Neural cell (in vitro differentiated cells): Measurements from ENCODE around the gene PRKCE. TPM values are rescaled to one million over a fixed set of nuclear protein-coding genes. Genes with fewer than 3 reads are reported as not detected.

Experiments
- H2AFZ ChIP-seq: fragments of 200-600, 300-800 bp; sonication (generic), shearing (Covaris generic); 2 replicates; pipeline ENCODE4 v1.6.0; 2014; ENCODE audit warnings: low read depth, mild to moderate bottlenecking, antibody characterized with exemption, low read length, moderate library complexity
- H3F3A ChIP-seq: fragments of 200-600 bp; shearing (Covaris generic); 2 replicates; pipeline ENCODE4 v1.6.1; 2016; ENCODE audit warnings: mild to moderate bottlenecking, moderate library complexity, mixed read lengths, antibody characterized with exemption, low read length; ENCODE audit not compliant: insufficient read depth, poor library complexity, severe bottlenecking
- H3K27ac ChIP-seq: fragments of 200-600, 300-800 bp; sonication (generic), shearing (Covaris generic); 2 replicates; pipeline ENCODE4 v1.5.1; 2014; ENCODE audit warnings: mild to moderate bottlenecking, low read length, moderate library complexity
- H3K27me3 ChIP-seq: fragments of 300-800, 200-600 bp; sonication (generic), shearing (Covaris generic); 2 replicates; pipeline ENCODE4 v1.6.0; 2014; ENCODE audit warnings: mild to moderate bottlenecking, low read depth, low read length, moderate library complexity; ENCODE audit not compliant: insufficient read depth
- H3K36me3 ChIP-seq: fragments of 300-800, 200-600 bp; sonication (generic), shearing (Covaris generic); 2 replicates; pipeline ENCODE4 v1.5.1; 2014; ENCODE audit warnings: mild to moderate bottlenecking, antibody characterized with exemption, low read length, moderate library complexity; ENCODE audit not compliant: insufficient read depth
- H3K4me2 ChIP-seq: fragments of 300-800, 200-600 bp; sonication (generic), shearing (Covaris generic); 2 replicates; pipeline ENCODE4 v1.6.0; 2014; ENCODE audit warnings: mild to moderate bottlenecking, low read length
- H3K4me3 ChIP-seq: fragments of 300-800, 200-600 bp; sonication (generic), shearing (Covaris generic); 2 replicates; pipeline ENCODE4 v1.5.1; 2014; ENCODE audit warnings: mild to moderate bottlenecking, low read length, moderate library complexity
- H3K79me2 ChIP-seq: fragments of 200-600 bp; shearing (Covaris generic); replicated peaks from 2 replicates; pipeline ENCODE4 v1.6.0; 2014; ENCODE audit warnings: mild to moderate bottlenecking, low read length, moderate library complexity; ENCODE audit not compliant: insufficient read depth
- H3K9ac ChIP-seq: fragments of 300-800, 200-600 bp; sonication (generic), shearing (Covaris generic); 2 replicates; pipeline ENCODE4 v1.6.1; 2016; ENCODE audit warnings: mild to moderate bottlenecking, low read length, mixed read lengths
- H3K9me2 ChIP-seq: fragments of 200-600 bp; shearing (Covaris generic); 2 replicates; pipeline ENCODE4 v1.6.1; 2016; ENCODE audit warnings: mild to moderate bottlenecking, low read length, mixed read lengths; ENCODE audit not compliant: insufficient read depth
- H3K9me3 ChIP-seq: fragments of 200-600, 300-800 bp; sonication (generic), shearing (Covaris generic); 2 replicates; pipeline ENCODE4 v1.6.1; 2016; ENCODE audit warnings: mild to moderate bottlenecking, mixed run types, low read length, moderate library complexity, mixed read lengths
- H4K20me1 ChIP-seq: fragments of 200-600 bp; shearing (Covaris generic); 2 replicates; pipeline ENCODE4 v1.6.1; 2016; ENCODE audit warnings: mild to moderate bottlenecking, mixed run types; ENCODE audit not compliant: insufficient read depth
- CTCF ChIP-seq: fragments of 450-650 bp; IDR thresholded peaks from 2 replicates; pipeline ENCODE4 v1.5.1; 2014; ENCODE audit warnings: antibody characterized with exemption, mild to moderate bottlenecking, moderate library complexity; ENCODE audit not compliant: poor library complexity, severe bottlenecking
- EP300 ChIP-seq: fragments of 450-650 bp; conservative IDR thresholded peaks from 2 replicates; pipeline ENCODE4 v1.6.1; 2014; ENCODE audit warnings: antibody characterized with exemption, mild to moderate bottlenecking, moderate library complexity; ENCODE audit not compliant: poor library complexity, severe bottlenecking
- EZH2 ChIP-seq: fragments of 200-600, 300-800 bp; shearing (Covaris generic), sonication (generic); IDR thresholded peaks from 2 replicates; pipeline ENCODE4 v1.6.1; 2014; ENCODE audit warnings: antibody characterized with exemption, low read length, borderline replicate concordance, mild to moderate bottlenecking; ENCODE audit not compliant: insufficient read depth, poor library complexity, severe bottlenecking
- MXI1 ChIP-seq: fragments of 450-650 bp; conservative IDR thresholded peaks from 2 replicates; pipeline ENCODE4 v1.6.1; 2014; ENCODE audit warnings: antibody characterized with exemption, mild to moderate bottlenecking; ENCODE audit not compliant: poor library complexity, severe bottlenecking
- POLR2AphosphoS5 ChIP-seq: IDR thresholded peaks from 2 replicates; pipeline ENCODE4 v1.6.1; 2012
- RAD21 ChIP-seq: fragments of 450-650 bp; conservative IDR thresholded peaks from 2 replicates; pipeline ENCODE4 v1.6.1; 2014; ENCODE audit warnings: antibody characterized with exemption, mild to moderate bottlenecking, moderate library complexity
- REST ChIP-seq: IDR thresholded peaks from 2 replicates; pipeline ENCODE4 v1.6.1; 2012; ENCODE audit warnings: borderline replicate concordance
- SMC3 ChIP-seq: fragments of 450-650 bp; conservative IDR thresholded peaks from 2 replicates; pipeline ENCODE4 v1.6.1; 2014; ENCODE audit warnings: antibody characterized with exemption, mild to moderate bottlenecking, moderate library complexity; ENCODE audit not compliant: poor library complexity
- TAF1 ChIP-seq: IDR thresholded peaks from 2 replicates; pipeline ENCODE4 v1.6.1; 2012; ENCODE audit warnings: low read depth
- polyA plus RNA-seq: library from polyadenylated mRNA; depleted of rRNA; stranded (reverse); fragments of >200 nt; gene quantifications from 2 replicates; pipeline ENCODE4 v1.2.3, GENCODE V29; 2014

Gene PRKCE
- polyA plus RNA-seq, 1 donor from 2014 or later = 5.4 TPM

- Histone ChIP-seq H3K4me3 (no peak overlapping the region), H4K20me1 (no peaks in the 10 kb centered on the region), H3F3A (no peaks in the 10 kb centered on the region), H3K9ac (no peak overlapping the region), H3K27ac (no peak overlapping the region), H3K27me3 (no peaks in the 10 kb centered on the region), H3K36me3 (no peaks in the 10 kb centered on the region), H3K9me3 (no peaks in the 10 kb centered on the region), H3K9me2 (no peaks in the 10 kb centered on the region), H2AFZ (peak overlapping the region; percentile 13), H3K4me2 (no peak overlapping the region), H3K79me2 (no peaks in the 10 kb centered on the region)
- TF ChIP-seq EZH2 (no peak), MXI1 (no peak), RAD21 (peak; percentile 23)
These were observed 119.8 kb downstream of the PRKCE start for GRCh38 chr2:45771261-45771660.

- no peak overlapping the region for H3K27ac ChIP-seq
- no peak overlapping the region for H3K4me2 ChIP-seq
- H3K36me3 ChIP-seq = no peaks in the 10 kb centered on the region
- no peaks in the 10 kb centered on the region for H3K27me3 ChIP-seq
- H2AFZ ChIP-seq = no peak overlapping the region
- no peaks in the 10 kb centered on the region for H3K79me2 ChIP-seq
- no peak overlapping the region for H3K4me3 ChIP-seq
- H4K20me1 ChIP-seq = no peaks in the 10 kb centered on the region
- no peak for TF ChIP-seq EP300
- TF ChIP-seq RAD21 = no peak
- TF ChIP-seq MXI1 = no peak
- no peak for TF ChIP-seq REST
- TF ChIP-seq SMC3 = no peak
- TF ChIP-seq EZH2 = no peak
- TF ChIP-seq CTCF = no peak
- no peak overlapping the region for H3K9ac ChIP-seq
- no peaks in the 10 kb centered on the region for H3F3A ChIP-seq
- H3K9me3 ChIP-seq = no peaks in the 10 kb centered on the region
- H3K9me2 ChIP-seq = no peaks in the 10 kb centered on the region
These were observed 120.6 kb downstream of the PRKCE start for GRCh38 chr2:45772038-45772437.

GRCh38 chr2:45773909-45774308 is 122.4 kb downstream of the PRKCE start:
- Histone ChIP-seq H2AFZ (no peak overlapping the region), H3K9me2 (no peaks in the 10 kb centered on the region), H3K9me3 (no peaks in the 10 kb centered on the region), H3K36me3 (no peaks in the 10 kb centered on the region), H3K27me3 (no peaks in the 10 kb centered on the region), H3K27ac (no peak overlapping the region), H3K9ac (no peak overlapping the region), H3K4me3 (no peak overlapping the region), H3F3A (no peaks in the 10 kb centered on the region), H3K4me2 (no peak overlapping the region), H4K20me1 (no peaks in the 10 kb centered on the region), H3K79me2 (no peaks in the 10 kb centered on the region)
- no peak for TF ChIP-seq RAD21
- TF ChIP-seq EP300 = no peak
- TF ChIP-seq CTCF = no peak
- no peak for TF ChIP-seq REST
- TF ChIP-seq POLR2AphosphoS5 = no peak
- TF ChIP-seq TAF1 = no peak
- no peak for TF ChIP-seq MXI1
- TF ChIP-seq EZH2 = no peak
- TF ChIP-seq SMC3 = no peak
